AG04450 (cell line): ENCODE measurements around the gene OSBPL10. TPM values are rescaled to one million over a fixed set of nuclear protein-coding genes. Genes with fewer than 3 reads are reported as not detected.

Experiments used
- CTCF ChIA-PET: fragments of 300-600, 350-600 bp; formaldehyde crosslinking; extraction: SDS; loops from one replicate; lab custom pipeline; 2022; ENCODE audit warnings: antibody characterized with exemption, inconsistent platforms; lab: Charles Lee
- POLR2A ChIA-PET: fragments of 350-600 bp; formaldehyde crosslinking; extraction: SDS; loops from one replicate; lab custom pipeline; 2021; ENCODE audit warnings: antibody characterized with exemption, inconsistent platforms; lab: Yijun Ruan, JAX
- DNase-seq: peaks from one replicate; pipeline ENCODE4 v3.0.0-alpha.2; 2011; ENCODE audit warnings: low read depth, low spot score
- H3K27ac ChIP-seq: one replicate; pipeline ENCODE4 v1.5.1; 2012; ENCODE audit warnings: low read depth, low read length, control low read depth
- H3K27me3 ChIP-seq: one replicate; pipeline ENCODE4 v1.6.0; 2012; ENCODE audit warnings: low read length; ENCODE audit not compliant: control insufficient read depth, insufficient read depth
- H3K4me3 ChIP-seq: 2 replicates; pipeline ENCODE4 v1.5.1; 2011; ENCODE audit warnings: mild to moderate bottlenecking, low read depth, low read length, control low read depth
- H3K9me3 ChIP-seq: 2 replicates; pipeline ENCODE4 v1.5.1; 2012; ENCODE audit warnings: low read length; ENCODE audit not compliant: control insufficient read depth, insufficient read depth
- CTCF ChIP-seq: IDR thresholded peaks from 2 replicates; pipeline ENCODE4 v1.5.1; 2011; ENCODE audit warnings: low read depth, low read length, control low read depth, inconsistent platforms
- polyA plus RNA-seq: library from polyadenylated mRNA; depleted of rRNA; stranded (reverse); fragments of >200 nt; gene quantifications from 2 replicates; pipeline ENCODE4 v1.2.3, GENCODE V29; 2011

The OSBPL10 gene
- polyA plus RNA-seq, 1 experiment, result 13.2 TPM

DNA sequence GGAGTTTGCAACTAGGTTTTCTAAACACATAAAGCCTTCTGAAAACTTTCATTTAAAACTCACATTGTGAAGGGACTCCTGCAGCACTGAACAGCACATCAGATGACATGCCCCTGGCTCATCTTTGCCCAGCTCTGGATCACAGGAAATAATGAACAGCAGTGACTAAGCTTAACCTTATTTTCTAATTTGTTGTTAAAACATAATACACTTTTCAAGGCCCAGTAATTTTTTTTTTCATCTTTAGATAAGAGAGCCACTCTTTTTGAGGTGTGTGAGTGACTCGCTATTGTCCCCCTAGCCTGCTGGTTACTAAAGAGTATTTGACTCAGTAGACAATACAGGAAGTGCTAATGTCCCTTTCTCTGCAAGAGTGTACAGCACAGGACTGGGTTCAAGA, 204.0 kb downstream of the OSBPL10 start:
- Histone ChIP-seq H3K9me3 (no peaks in the 10 kb centered on the region; the same call in 1 of the 2 replicates), H3K4me3 (no peak overlapping the region), H3K27ac (no peak overlapping the region), H3K27me3 (no peaks in the 10 kb centered on the region)
- DNase-seq, result no peak
- POLR2A ChIA-PET, result no interaction called here
- CTCF ChIA-PET, result interaction anchor here (2.7 kb wide), 1 partner anchor 8 kb away, joined by 12 read pairs; no protein-coding TSS in a partner anchor
- no peak for TF ChIP-seq CTCF

DNA sequence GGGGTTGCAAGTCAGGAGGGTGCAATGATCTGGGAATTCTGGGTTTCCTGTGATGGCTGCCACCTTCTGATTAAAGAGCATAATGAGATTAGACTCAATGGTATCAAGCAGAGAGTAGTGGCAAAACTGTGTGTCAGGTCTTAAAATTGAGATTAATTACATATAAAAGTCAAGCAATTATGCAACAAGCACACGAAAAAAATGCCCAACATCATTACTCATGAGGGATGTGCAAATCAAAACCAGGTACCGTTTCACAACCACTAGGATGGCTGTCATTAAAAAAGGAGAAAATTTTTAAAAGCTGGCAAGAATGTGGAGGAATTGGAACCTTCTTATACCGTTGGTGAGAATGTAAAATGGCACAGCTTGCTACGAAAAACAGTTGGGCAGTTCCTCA, 205.0 kb downstream of the OSBPL10 start:
- Histone ChIP-seq H3K27ac (no peak overlapping the region), H3K27me3 (no peaks in the 10 kb centered on the region), H3K4me3 (no peak overlapping the region), H3K9me3 (no peaks in the 10 kb centered on the region; the same call in 1 of the 2 replicates)
- no peak for DNase-seq
- ChIA-PET POLR2A (no interaction called here), CTCF (no interaction called here)
- no peak for TF ChIP-seq CTCF

DNA sequence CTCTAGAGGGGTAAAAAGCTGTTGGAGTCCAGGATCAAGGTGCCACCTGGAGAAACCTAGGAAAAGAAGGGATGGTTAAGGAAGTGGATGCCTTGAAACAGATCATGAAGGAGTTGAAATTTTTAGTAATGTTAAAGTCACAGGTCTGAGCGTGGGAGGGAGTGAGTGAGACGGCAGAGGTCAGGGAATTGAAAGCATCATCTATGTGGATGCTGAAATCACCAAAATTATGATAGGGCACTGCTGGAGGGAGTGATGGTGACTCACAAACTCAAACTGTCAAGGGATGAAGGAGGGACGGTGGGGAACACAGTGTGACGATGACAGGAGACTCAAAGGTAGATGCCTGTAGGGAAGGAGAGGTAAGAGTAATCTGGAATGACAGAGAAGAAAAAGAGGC, 205.7 kb downstream of the OSBPL10 start:
- POLR2A ChIA-PET, result no interaction called here
- TF ChIP-seq CTCF, result no peak
- CTCF ChIA-PET, result no interaction called here
- H3K27ac ChIP-seq, result no peak overlapping the region
- DNase-seq, result no peak
- H3K9me3 ChIP-seq, result no peaks in the 10 kb centered on the region; the same call in 1 of the 2 replicates
- no peak overlapping the region for H3K4me3 ChIP-seq
- H3K27me3 ChIP-seq, result no peaks in the 10 kb centered on the region

DNA sequence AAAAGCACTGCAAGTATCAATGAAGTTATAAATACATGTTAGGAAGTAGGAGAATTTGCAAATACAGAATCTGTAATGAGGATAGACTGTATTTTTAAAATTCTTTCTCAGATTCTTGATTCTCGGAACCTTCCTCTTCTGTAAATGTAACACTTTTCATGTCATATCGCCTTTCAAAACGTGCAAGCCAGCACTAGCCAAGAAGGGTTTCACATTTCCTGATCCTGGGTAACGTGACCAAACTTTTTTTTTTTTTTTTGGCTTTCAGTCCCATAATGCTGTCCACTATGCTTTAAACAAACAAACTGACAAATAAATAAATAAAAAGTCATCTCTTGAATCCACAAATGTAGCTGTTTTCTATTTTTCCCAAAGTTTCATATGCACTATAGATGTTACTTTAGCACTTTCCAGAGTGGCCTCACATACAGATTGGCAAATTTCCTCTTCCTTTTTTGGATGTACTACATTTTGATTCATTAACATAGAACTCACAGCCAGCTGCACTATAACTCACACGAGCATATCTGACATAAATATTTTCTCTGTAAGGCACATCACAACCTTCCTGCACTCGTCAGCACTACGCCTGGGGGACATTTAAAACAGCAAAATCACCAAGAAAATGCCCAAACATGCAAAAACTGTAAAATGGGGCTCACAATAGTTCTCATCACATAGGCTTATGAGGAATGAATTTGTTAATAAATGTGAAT, 208.1 kb downstream of the OSBPL10 start:
- Histone ChIP-seq H3K27ac (no peak overlapping the region), H3K4me3 (no peak overlapping the region), H3K9me3 (no peaks in the 10 kb centered on the region; the same call in 1 of the 2 replicates), H3K27me3 (no peaks in the 10 kb centered on the region)
- DNase-seq, result no peak
- POLR2A ChIA-PET, result no interaction called here
- TF ChIP-seq CTCF, result no peak
- CTCF ChIA-PET, result interaction anchor here (0.6 kb wide), 1 partner anchor 11 kb away, joined by 10 read pairs; no protein-coding TSS in a partner anchor

GRCh38 chr3:31772272-31772671, 208.8 kb downstream of the OSBPL10 start:
- ChIA-PET POLR2A (no interaction called here), CTCF (no interaction called here)
- Histone ChIP-seq H3K27me3 (no peaks in the 10 kb centered on the region), H3K9me3 (no peaks in the 10 kb centered on the region), H3K27ac (no peak overlapping the region), H3K4me3 (no peak overlapping the region)
- no peak for DNase-seq
- no peak for TF ChIP-seq CTCF
